Measurements from ENCODE around the gene HOXC9. TPM values are rescaled to one million over a fixed set of nuclear protein-coding genes. Genes with fewer than 3 reads are reported as not detected.
A peak's percentile ranks its signal among the peaks of the same experiment; 100 is the strongest.

HOXC9 gene
- total RNA-seq, 1 experiment from 2014 or later: 11.3 TPM

- Histone ChIP-seq H3K9me3 (ENCODE audit: control insufficient read depth in 1 of 2, insufficient read depth in 1 of 2, low read depth in 1 of 2, low read length in 2 of 2) (no peaks in the 10 kb centered on the region), H3K9me2 (ENCODE audit: insufficient read depth) (no peaks in the 10 kb centered on the region), H4K20me1 (ENCODE audit: insufficient read depth) (no peaks in the 10 kb centered on the region), H3K4me2 (ENCODE audit: low read length) (peak overlapping the region; percentile 80), H3K9ac (ENCODE audit: low read length) (peak overlapping the region; percentile 45; the same call in 1 of the 2 replicates), H3K27ac (ENCODE audit: low read depth, low read length) (no peak overlapping the region), H3K4me1 (ENCODE audit: control insufficient read depth in 1 of 2, insufficient read depth in 2 of 2, low read length in 2 of 2) (peaks cover 4 to 17% of the 10 kb centered on the region in 2 experiments), H3K4me3 (replicated peaks in 1 of 2; ENCODE audit: low read depth in 1 of 2, low read length in 2 of 2) (peak overlapping the region in 1 of 2 experiments; percentile 49; a peak in 1 of 4 replicates), H3K79me2 (ENCODE audit: insufficient read depth, low read length) (no peaks in the 10 kb centered on the region), H3K36me3 (ENCODE audit: control insufficient read depth in 1 of 2, insufficient read depth in 2 of 2, low read length in 2 of 2) (no peaks in the 10 kb centered on the region), H3K27me3 (ENCODE audit: insufficient read depth, low read length) (no peaks in the 10 kb centered on the region), H2AFZ (ENCODE audit: low read depth, low read length, poor library complexity, severe bottlenecking) (peak overlapping the region; percentile 60)
- no peak for TF ChIP-seq SP1 (IDR thresholded peaks at IDR 0.05; ENCODE audit: low read depth)
- TF ChIP-seq EGR1 (IDR thresholded peaks at IDR 0.05; ENCODE audit: low read depth): no peak
- DNase-seq (ENCODE audit: low read depth, low spot score): no peak
- ChIA-PET RAD21 (ENCODE audit: low non-redundant PET in 1 of 2, low total read pairs in 2 of 2, uncharacterized antibody in 2 of 2, unreplicated experiment in 2 of 2) (interaction anchor here in 1 of 2 experiments (1.0 kb wide), 1 partner anchor 232 kb away, joined by 5 read pairs; no protein-coding TSS in a partner anchor), CTCF (interaction anchor here (0.8 to 5.7 kb wide), 8 partner anchors 17 to 336 kb away, joined by 3 to 35 read pairs (median 4); partner anchors contain the start of genes COPZ1 and HOXC5), POLR2A (interaction anchor here (1.1 kb wide), 1 partner anchor 291 kb away, joined by 3 read pairs; the partner anchor contains the start of gene CBX5)
- intact Hi-C loops (cut with micrococcal nuclease): loop anchor here (5.0 kb wide), 1 partner anchor 221 kb away; no protein-coding TSS in a partner anchor
- no TSS peak for BruUV-seq (replicated peaks)
- ATAC-seq: peak; percentile 30
Measured at GRCh38 chr12:53988541-53989226, 11.3 kb upstream of the HOXC9 start.

GRCh38 chr12:53989227-53990113, 10.5 kb upstream of the HOXC9 start:
- Histone ChIP-seq H3K4me1 (ENCODE audit: control insufficient read depth in 1 of 2, insufficient read depth in 2 of 2, low read length in 2 of 2) (peaks cover 9 to 25% of the 10 kb centered on the region in 2 experiments), H3K27ac (ENCODE audit: low read depth, low read length) (no peak overlapping the region), H3K4me3 (replicated peaks in 1 of 2; ENCODE audit: low read depth in 1 of 2, low read length in 2 of 2) (peak overlapping the region; percentile 30 to 49), H3K9ac (ENCODE audit: low read length) (peak overlapping the region; percentile 45), H3K27me3 (ENCODE audit: insufficient read depth, low read length) (no peaks in the 10 kb centered on the region), H3K9me3 (ENCODE audit: control insufficient read depth in 1 of 2, insufficient read depth in 1 of 2, low read depth in 1 of 2, low read length in 2 of 2) (no peaks in the 10 kb centered on the region), H3K9me2 (ENCODE audit: insufficient read depth) (no peaks in the 10 kb centered on the region), H3K4me2 (ENCODE audit: low read length) (peak overlapping the region; percentile 80), H3K36me3 (ENCODE audit: control insufficient read depth in 1 of 2, insufficient read depth in 2 of 2, low read length in 2 of 2) (no peaks in the 10 kb centered on the region), H3K79me2 (ENCODE audit: insufficient read depth, low read length) (no peaks in the 10 kb centered on the region), H2AFZ (ENCODE audit: low read depth, low read length, poor library complexity, severe bottlenecking) (peak overlapping the region; percentile 60), H4K20me1 (ENCODE audit: insufficient read depth) (no peaks in the 10 kb centered on the region)
- POLR2A ChIA-PET: interaction anchor here (0.6 to 1.1 kb wide), 2 partner anchors 10 to 474 kb away, joined by 3 read pairs; partner anchors contain the start of gene HOXC9
- no peak for DNase-seq (ENCODE audit: low read depth, low spot score)
- intact Hi-C loops (cut with micrococcal nuclease): loop anchor here (5.0 kb wide), 1 partner anchor 222 kb away; no protein-coding TSS in a partner anchor
- RAD21 ChIA-PET (ENCODE audit: low non-redundant PET in 1 of 2, low total read pairs in 2 of 2, uncharacterized antibody in 2 of 2, unreplicated experiment in 2 of 2): interaction anchor here in 1 of 2 experiments (0.7 kb wide), 1 partner anchor 200 kb away, joined by 3 read pairs; no protein-coding TSS in a partner anchor
- peak; percentile 57 for ATAC-seq
- CTCF ChIA-PET: interaction anchor here (0.8 to 5.7 kb wide), 7 partner anchors 17 to 220 kb away, joined by 3 to 35 read pairs (median 3); no protein-coding TSS in a partner anchor
- no TSS peak for BruUV-seq (replicated peaks)
- no peak for TF ChIP-seq EZH2 (IDR thresholded peaks at IDR 0.05)
- TF ChIP-seq POLR2A (IDR thresholded peaks at IDR 0.05; ENCODE audit: borderline replicate concordance, extremely low read depth, insufficient read depth, insufficient read length): no peak
- no peak for TF ChIP-seq SIN3A (IDR thresholded peaks at IDR 0.05; ENCODE audit: low read depth)
- no peak for TF ChIP-seq FOSL1 (IDR thresholded peaks at IDR 0.05; ENCODE audit: low read depth)
- TF ChIP-seq CBX3 (IDR thresholded peaks at IDR 0.05; ENCODE audit: low read depth): no peak
- TF ChIP-seq SRF (IDR thresholded peaks at IDR 0.05; ENCODE audit: low read depth): no peak
- no peak for TF ChIP-seq ATF3 (IDR thresholded peaks at IDR 0.05)
- no peak for TF ChIP-seq JUND (IDR thresholded peaks at IDR 0.05)
- TF ChIP-seq MAX (IDR thresholded peaks at IDR 0.05): no peak
- no peak for TF ChIP-seq CEBPB (IDR thresholded peaks at IDR 0.05; ENCODE audit: low read depth)
- peak; percentile 77 for TF ChIP-seq RAD21 (IDR thresholded peaks at IDR 0.05; ENCODE audit: low read depth)
- no peak for TF ChIP-seq SP1 (IDR thresholded peaks at IDR 0.05; ENCODE audit: low read depth)
- TF ChIP-seq YY1 (IDR thresholded peaks at IDR 0.05; ENCODE audit: extremely low read depth, insufficient replicate concordance, low read depth, low read length): no peak
- TF ChIP-seq ZNF274 (IDR thresholded peaks at IDR 0.05; ENCODE audit: low read depth, low read length): no peak

Measured in HCT116 (cell line).